Prostate gland (tissue), 2 donors: ENCODE results near the gene RUFY3.

Experiments
- POLR2A ChIP-seq: fragments of 450-650 bp; IDR thresholded peaks from one replicate; pipeline ENCODE4 v1.6.1; 2016; ENCODE audit warnings: antibody characterized with exemption, mild to moderate bottlenecking
- POLR2AphosphoS5 ChIP-seq: sonication (generic); formaldehyde crosslinking; IDR thresholded peaks from one replicate; pipeline ENCODE4 v1.6.1; 2017; ENCODE audit warnings: antibody characterized with exemption
- TF ChIP-seq, protein P1 (sequence below), 4 experiments: fragments of 200-600 bp in 2 of 4; fragments of 450-650 bp in 2 of 4; sonication (generic) in 2 of 4; IDR thresholded peaks; 1 replicate in 3 of 4; 2 replicates in 1 of 4; pipeline ENCODE4 v1.5.1; 2016 to 2019; ENCODE audit warnings: antibody characterized with exemption in 4 of 4, mild to moderate bottlenecking in 2 of 4, moderate library complexity in 2 of 4

DNA sequence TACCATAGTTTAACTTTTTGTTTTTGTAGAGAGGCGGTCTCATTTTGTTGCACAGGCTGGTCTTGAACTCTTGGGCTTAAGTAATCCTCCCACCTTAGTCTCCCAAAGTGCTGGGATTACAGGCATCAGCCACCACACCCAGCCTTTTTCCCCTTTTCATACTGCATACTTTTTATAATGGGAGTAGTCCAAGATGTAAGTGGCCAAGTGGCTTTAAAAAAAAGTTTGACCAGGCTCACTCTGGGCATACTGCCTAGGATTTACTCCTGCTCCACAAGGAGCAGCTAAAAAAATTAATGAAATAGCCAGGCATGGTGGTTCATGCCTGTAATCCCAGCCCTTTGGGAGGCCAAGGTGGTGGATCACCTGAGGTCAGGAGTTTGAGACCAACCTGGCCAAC, 111.9 kb downstream of the RUFY3 start:
- TF ChIP-seq POLR2A (no peak), POLR2AphosphoS5 (no peak)
- TF ChIP-seq, protein P1, sequence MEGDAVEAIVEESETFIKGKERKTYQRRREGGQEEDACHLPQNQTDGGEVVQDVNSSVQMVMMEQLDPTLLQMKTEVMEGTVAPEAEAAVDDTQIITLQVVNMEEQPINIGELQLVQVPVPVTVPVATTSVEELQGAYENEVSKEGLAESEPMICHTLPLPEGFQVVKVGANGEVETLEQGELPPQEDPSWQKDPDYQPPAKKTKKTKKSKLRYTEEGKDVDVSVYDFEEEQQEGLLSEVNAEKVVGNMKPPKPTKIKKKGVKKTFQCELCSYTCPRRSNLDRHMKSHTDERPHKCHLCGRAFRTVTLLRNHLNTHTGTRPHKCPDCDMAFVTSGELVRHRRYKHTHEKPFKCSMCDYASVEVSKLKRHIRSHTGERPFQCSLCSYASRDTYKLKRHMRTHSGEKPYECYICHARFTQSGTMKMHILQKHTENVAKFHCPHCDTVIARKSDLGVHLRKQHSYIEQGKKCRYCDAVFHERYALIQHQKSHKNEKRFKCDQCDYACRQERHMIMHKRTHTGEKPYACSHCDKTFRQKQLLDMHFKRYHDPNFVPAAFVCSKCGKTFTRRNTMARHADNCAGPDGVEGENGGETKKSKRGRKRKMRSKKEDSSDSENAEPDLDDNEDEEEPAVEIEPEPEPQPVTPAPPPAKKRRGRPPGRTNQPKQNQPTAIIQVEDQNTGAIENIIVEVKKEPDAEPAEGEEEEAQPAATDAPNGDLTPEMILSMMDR (IDR thresholded peaks at IDR 0.05): no peak
